NCI-H2196 treated with DMSO at 0.1 percent for 48 hours (cell line): ENCODE data around the gene ROBO1.

Experiments used
- DNase-seq: peaks from one replicate; lab custom pipeline; 2025; ENCODE audit not compliant: unreplicated experiment; lab: John Stamatoyannopoulos, UW

Gene ROBO1

GRCh38 chr3:79672075-79672474, 95.7 kb downstream of the ROBO1 start:
- no peak for DNase-seq

GRCh38 chr3:79670178-79670577, 97.6 kb downstream of the ROBO1 start:
- no peak for DNase-seq

GRCh38 chr3:79664455-79664854, 103.3 kb downstream of the ROBO1 start:
- no peak for DNase-seq

GRCh38 chr3:79661896-79662295, 105.9 kb downstream of the ROBO1 start:
- DNase-seq, result no peak

GRCh38 chr3:79657076-79657475, 110.7 kb downstream of the ROBO1 start:
- no peak for DNase-seq

DNA sequence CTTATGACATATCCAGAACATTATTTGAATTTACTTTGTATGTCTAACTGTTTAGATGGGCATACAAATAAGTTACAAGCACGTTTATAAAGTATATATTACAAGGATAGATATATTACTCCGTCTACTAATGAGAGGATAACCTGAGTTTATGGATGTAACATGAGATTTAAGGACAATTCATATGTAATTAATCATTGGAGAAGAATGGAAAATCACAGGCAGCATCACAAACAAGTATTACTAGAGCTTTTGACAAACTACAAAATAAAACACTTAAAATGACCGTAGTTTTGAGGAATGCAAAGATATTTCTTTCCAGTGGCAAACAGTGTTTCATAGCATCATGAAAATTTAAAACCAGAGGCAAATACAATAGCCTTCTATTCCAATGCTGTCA, 113.8 kb downstream of the ROBO1 start:
- no peak for DNase-seq

DNA sequence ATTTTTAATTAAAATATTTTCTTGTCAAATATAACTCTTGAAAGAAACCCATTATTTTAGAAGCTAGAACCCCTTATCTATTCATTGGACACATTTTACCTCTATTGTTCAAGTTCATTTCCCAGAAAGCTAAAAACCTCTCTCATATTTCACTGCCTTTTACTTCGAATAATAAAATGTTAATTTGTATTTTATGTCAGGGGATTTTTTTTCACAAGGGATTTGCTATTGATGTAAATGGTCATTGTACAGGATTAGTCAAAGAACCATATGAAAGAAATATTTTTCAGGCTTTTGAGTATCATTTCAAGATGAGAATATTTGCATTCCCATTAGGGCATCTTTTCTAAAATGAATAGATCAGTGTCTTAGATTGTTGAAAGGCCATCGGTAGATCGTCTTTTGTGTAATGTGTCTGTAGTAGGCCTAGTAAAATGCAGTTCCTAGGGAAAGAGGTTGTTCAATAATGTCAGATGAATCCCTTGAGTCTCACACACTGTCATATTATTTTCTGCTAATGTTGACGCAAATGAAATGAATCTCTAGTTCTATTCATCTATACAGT, 114.5 kb downstream of the ROBO1 start:
- DNase-seq, result no peak

DNA sequence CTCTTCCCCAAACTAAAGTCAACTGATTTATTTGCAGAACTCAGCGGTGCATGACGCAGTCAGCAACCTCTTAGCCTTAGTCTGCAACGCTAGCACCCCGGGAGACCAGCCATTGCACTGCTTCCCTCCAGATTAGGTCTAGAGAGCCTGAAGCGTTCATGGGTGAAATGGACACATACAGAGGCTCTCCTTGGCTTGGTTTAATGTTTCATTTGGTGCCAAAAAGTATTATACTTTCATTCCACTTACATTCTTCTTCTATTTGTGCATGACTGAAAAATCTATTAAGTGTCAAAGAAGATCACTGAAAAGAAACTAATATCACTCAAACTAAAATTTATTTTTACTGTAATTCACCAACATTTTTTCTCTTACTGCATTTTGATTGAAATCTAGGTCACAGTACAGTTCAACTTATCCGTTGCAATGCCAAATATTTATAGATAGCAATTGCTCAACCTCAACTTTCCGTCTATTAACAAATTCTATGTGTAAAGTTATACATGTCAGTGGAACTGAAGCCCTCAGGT, 116.2 kb downstream of the ROBO1 start:
- DNase-seq, result no peak

GRCh38 chr3:79639855-79640254, 127.9 kb downstream of the ROBO1 start:
- no peak for DNase-seq

GRCh38 chr3:79636372-79636771, 131.4 kb downstream of the ROBO1 start:
- no peak for DNase-seq

DNA sequence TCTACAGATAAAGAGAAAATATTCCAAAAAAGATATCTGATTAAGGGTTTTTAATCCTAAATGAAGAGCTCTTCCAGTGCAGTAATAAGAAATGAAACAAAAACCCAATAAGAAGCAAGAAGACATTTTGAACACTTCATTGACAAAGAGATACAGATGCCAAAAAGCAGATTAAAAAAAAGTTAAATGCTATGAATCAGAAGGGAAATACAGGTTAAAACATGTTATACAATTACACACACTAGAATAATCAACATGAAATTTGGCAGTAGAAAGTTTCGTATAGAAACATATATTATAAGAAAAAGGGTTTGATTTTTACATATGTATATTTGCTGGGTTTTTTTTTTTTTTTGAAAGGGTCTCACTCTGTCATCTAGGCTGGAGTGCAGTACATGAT, 135.0 kb downstream of the ROBO1 start:
- DNase-seq, result no peak

GRCh38 chr3:79618883-79619282, 148.9 kb downstream of the ROBO1 start:
- no peak for DNase-seq

- DNase-seq, result no peak
These were observed 161.4 kb downstream of the ROBO1 start for GRCh38 chr3:79606414-79606813.

GRCh38 chr3:79604681-79605080, 163.1 kb downstream of the ROBO1 start:
- no peak for DNase-seq

DNA sequence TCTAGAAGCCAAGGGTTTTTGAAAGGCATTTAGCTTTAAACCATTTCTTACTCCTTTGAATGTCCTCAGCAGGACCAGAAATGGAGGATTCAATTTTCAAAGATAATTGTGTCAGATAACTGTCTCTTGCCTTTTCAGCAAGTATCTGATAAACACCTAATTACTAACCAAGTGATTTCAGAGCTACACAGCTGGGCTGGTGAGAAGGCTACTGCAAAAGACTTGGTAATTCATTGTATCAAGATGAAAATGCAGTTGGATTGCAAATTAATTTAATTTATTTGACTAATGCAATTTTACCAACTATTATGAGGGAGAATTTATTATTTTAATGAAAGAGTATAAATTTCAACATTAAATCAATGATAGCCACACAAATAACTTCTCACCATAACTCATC, 165.4 kb downstream of the ROBO1 start:
- no peak for DNase-seq

- no peak for DNase-seq
These were observed 169.2 kb downstream of the ROBO1 start for GRCh38 chr3:79598594-79598993.

DNA sequence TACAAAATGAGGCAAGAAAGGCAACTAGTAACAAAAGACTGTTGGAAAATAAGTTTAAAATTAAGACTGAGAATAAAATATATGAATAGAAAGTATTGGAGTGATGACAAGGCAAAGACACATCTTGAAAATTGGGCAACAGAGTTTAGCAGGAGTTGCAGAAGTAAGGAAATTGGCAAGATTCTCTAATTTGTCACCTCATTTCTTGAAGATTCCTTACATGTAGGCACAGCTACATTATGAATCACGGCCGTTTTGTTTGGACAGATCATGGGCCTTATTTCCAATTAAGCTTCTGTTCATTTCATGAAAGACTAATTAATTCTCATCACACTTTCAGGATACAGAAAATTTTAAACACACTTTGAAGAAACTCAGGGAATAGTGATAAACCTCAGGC, 170.1 kb downstream of the ROBO1 start:
- DNase-seq, result no peak

GRCh38 chr3:79587150-79587549, 180.6 kb downstream of the ROBO1 start:
- no peak for DNase-seq

DNA sequence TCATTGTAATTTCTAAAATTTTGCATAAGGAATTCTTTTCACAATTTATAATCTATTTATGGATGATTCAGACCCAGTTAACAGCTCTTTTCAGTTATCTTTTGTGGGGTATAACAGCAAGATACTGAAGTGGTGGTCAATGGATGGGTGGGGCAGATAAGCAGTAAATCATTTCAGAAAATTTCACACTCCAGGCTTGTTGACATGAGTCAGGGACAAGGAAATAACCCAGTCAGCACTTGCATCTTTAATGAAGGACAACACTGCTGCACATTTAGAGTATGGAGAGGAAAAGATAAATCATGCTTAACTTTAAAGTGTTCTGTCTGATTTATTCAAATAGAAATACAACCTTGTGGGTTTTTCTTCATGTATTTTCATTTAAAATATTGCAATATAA, 181.6 kb downstream of the ROBO1 start:
- no peak for DNase-seq

GRCh38 chr3:79572930-79573329, 194.9 kb downstream of the ROBO1 start:
- DNase-seq, result no peak

DNA sequence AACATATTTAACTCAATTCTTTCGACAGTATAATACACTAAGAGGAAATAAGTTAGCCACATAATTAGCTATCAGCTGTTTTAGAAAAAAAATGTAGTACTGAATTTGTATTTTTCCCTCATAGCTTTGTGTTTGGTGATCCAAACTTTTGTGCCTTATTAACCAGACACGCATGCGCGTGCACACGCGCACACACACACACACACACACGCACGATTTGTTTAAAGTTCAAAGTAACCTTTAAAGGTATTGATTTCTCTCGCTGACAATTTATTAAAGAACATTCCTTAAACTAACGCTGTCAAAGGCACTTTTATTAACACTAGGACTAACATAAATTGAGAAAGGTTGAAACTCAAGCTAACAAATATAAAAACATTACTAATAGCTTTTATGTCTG, 198.9 kb downstream of the ROBO1 start:
- no peak for DNase-seq

DNA sequence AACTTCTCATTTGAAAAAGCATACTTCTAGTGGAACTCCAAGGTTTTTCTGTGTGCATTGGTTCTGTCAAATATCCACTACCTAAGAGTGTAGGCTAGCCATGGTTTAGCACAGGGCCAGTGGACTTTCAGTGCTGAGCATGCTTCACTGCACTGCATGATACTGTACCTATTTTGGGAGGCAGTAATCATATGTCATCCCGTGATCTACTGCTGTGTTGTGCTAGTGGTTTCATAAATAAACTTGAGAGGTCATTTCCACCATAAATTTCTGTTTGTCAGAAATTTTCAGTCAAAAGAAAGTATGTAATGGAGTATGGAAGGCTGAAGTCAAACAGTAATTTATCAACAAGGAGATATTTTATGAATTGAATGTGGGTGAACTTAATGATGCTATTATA, 203.6 kb downstream of the ROBO1 start:
- DNase-seq, result no peak

GRCh38 chr3:79560698-79561097, 207.1 kb downstream of the ROBO1 start:
- DNase-seq, result no peak
